Measurements from ENCODE around the gene SYT17. TPM values are rescaled to one million over a fixed set of nuclear protein-coding genes. Genes with fewer than 3 reads are reported as not detected.

SYT17 gene
- total and polyA plus RNA-seq, 2 experiments from 2014 or later, result not detected

- no peak overlapping the region for H2AFZ ChIP-seq
- in situ Hi-C loops (cut with MboI), result no loop called here
Observed at GRCh38 chr16:19265380-19265930, 97.4 kb downstream of the SYT17 start.

GRCh38 chr16:19266774-19267173, 98.7 kb downstream of the SYT17 start:
- Histone ChIP-seq H3K9me3 (ENCODE audit: low read depth) (no peaks in the 10 kb centered on the region), H3K9me2 (ENCODE audit: insufficient read depth) (no peaks in the 10 kb centered on the region), H4K20me1 (ENCODE audit: insufficient read depth) (no peaks in the 10 kb centered on the region), H3K9ac (no peak overlapping the region), H3K27me3 (replicated peaks; ENCODE audit: insufficient read depth) (no peaks in the 10 kb centered on the region), H3K4me3 (no peak overlapping the region), H2AFZ (no peak overlapping the region), H3K79me2 (ENCODE audit: insufficient read depth) (no peaks in the 10 kb centered on the region), H3K4me2 (ENCODE audit: unreplicated experiment) (no peak overlapping the region), H3K27ac (no peak overlapping the region), H3K4me1 (ENCODE audit: insufficient read depth) (no peaks in the 10 kb centered on the region), H3K36me3 (ENCODE audit: low read depth) (no peaks in the 10 kb centered on the region), H3F3A (ENCODE audit: insufficient read depth) (no peaks in the 10 kb centered on the region)
- in situ Hi-C loops (cut with MboI), result no loop called here
- WGBS, 2 experiments (ENCODE audit: low coverage in 1 of 2, low lambda C conversion rate in 2 of 2, missing lambda C conversion rate in 2 of 2), result 48 to 53% methylated on average over 11 of the region's 11 CpGs
- TF ChIP-seq EZH2 (IDR thresholded peaks at IDR 0.05; ENCODE audit: insufficient read depth, poor library complexity, severe bottlenecking) (no peak), EZH2phosphoT487 (IDR thresholded peaks at IDR 0.05; ENCODE audit: insufficient read depth, low read depth) (no peak)
- DNase-seq, result no peak

More at GRCh38 chr16:19265380-19265930, 97.4 kb downstream of the SYT17 start:
- Histone ChIP-seq H3K9me3 (ENCODE audit: low read depth) (no peaks in the 10 kb centered on the region), H3K79me2 (ENCODE audit: insufficient read depth) (no peaks in the 10 kb centered on the region), H3K9ac (no peak overlapping the region), H3K36me3 (ENCODE audit: low read depth) (no peaks in the 10 kb centered on the region), H4K20me1 (ENCODE audit: insufficient read depth) (no peaks in the 10 kb centered on the region), H3K27ac (no peak overlapping the region), H3F3A (ENCODE audit: insufficient read depth) (no peaks in the 10 kb centered on the region), H3K4me3 (no peak overlapping the region), H3K4me2 (ENCODE audit: unreplicated experiment) (no peak overlapping the region), H3K4me1 (ENCODE audit: insufficient read depth) (no peaks in the 10 kb centered on the region), H3K27me3 (replicated peaks; ENCODE audit: insufficient read depth) (no peaks in the 10 kb centered on the region), H3K9me2 (ENCODE audit: insufficient read depth) (no peaks in the 10 kb centered on the region)
- 36 to 40% methylated on average over 9 of the region's 9 CpGs for WGBS, 2 experiments (ENCODE audit: low coverage in 1 of 2, low lambda C conversion rate in 2 of 2, missing lambda C conversion rate in 2 of 2)
- DNase-seq, result no peak
- no peak for TF ChIP-seq EZH2 (IDR thresholded peaks at IDR 0.05; ENCODE audit: insufficient read depth, poor library complexity, severe bottlenecking)
- TF ChIP-seq EZH2phosphoT487 (IDR thresholded peaks at IDR 0.05; ENCODE audit: insufficient read depth, low read depth), result no peak

- H3K79me2 ChIP-seq (ENCODE audit: insufficient read depth), result no peaks in the 10 kb centered on the region
- H3K27ac ChIP-seq, result no peak overlapping the region
- no peaks in the 10 kb centered on the region for H3K4me1 ChIP-seq (ENCODE audit: insufficient read depth)
- no peaks in the 10 kb centered on the region for H3K9me2 ChIP-seq (ENCODE audit: insufficient read depth)
- no peak for DNase-seq
- no peak overlapping the region for H2AFZ ChIP-seq
- no peak overlapping the region for H3K9ac ChIP-seq
- H4K20me1 ChIP-seq (ENCODE audit: insufficient read depth), result no peaks in the 10 kb centered on the region
- no peak overlapping the region for H3K4me3 ChIP-seq
- H3K27me3 ChIP-seq (replicated peaks; ENCODE audit: insufficient read depth), result no peaks in the 10 kb centered on the region
- 11 to 17% methylated on average over 2 of the region's 2 CpGs for WGBS, 2 experiments (ENCODE audit: low coverage in 1 of 2, low lambda C conversion rate in 2 of 2, missing lambda C conversion rate in 2 of 2)
- no peaks in the 10 kb centered on the region for H3K36me3 ChIP-seq (ENCODE audit: low read depth)
- in situ Hi-C loops (cut with MboI), result no loop called here
- no peaks in the 10 kb centered on the region for H3F3A ChIP-seq (ENCODE audit: insufficient read depth)
- H3K9me3 ChIP-seq (ENCODE audit: low read depth), result no peaks in the 10 kb centered on the region
- H3K4me2 ChIP-seq (ENCODE audit: unreplicated experiment), result no peak overlapping the region
- no peak for TF ChIP-seq EZH2phosphoT487 (IDR thresholded peaks at IDR 0.05; ENCODE audit: insufficient read depth, low read depth)
- no peak for TF ChIP-seq EZH2 (IDR thresholded peaks at IDR 0.05; ENCODE audit: insufficient read depth, poor library complexity, severe bottlenecking)
Observed at GRCh38 chr16:19269098-19269497, 101.1 kb downstream of the SYT17 start.

- no peaks in the 10 kb centered on the region for H3K4me1 ChIP-seq (ENCODE audit: insufficient read depth)
- no peaks in the 10 kb centered on the region for H3F3A ChIP-seq (ENCODE audit: insufficient read depth)
- H3K27ac ChIP-seq, result no peak overlapping the region
- H3K79me2 ChIP-seq (ENCODE audit: insufficient read depth), result no peaks in the 10 kb centered on the region
- H3K4me2 ChIP-seq (ENCODE audit: unreplicated experiment), result no peak overlapping the region
- no peak for DNase-seq
- 22 to 24% methylated on average over 1 of the region's 1 CpG for WGBS, 2 experiments (ENCODE audit: low coverage in 1 of 2, low lambda C conversion rate in 2 of 2, missing lambda C conversion rate in 2 of 2)
- in situ Hi-C loops (cut with MboI), result no loop called here
- no peak for TF ChIP-seq EZH2 (IDR thresholded peaks at IDR 0.05; ENCODE audit: insufficient read depth, poor library complexity, severe bottlenecking)
- TF ChIP-seq EZH2phosphoT487 (IDR thresholded peaks at IDR 0.05; ENCODE audit: insufficient read depth, low read depth), result no peak
- H3K27me3 ChIP-seq (replicated peaks; ENCODE audit: insufficient read depth), result no peaks in the 10 kb centered on the region
- H3K9ac ChIP-seq, result no peak overlapping the region
- no peaks in the 10 kb centered on the region for H3K36me3 ChIP-seq (ENCODE audit: low read depth)
- H3K9me3 ChIP-seq (ENCODE audit: low read depth), result no peaks in the 10 kb centered on the region
- H2AFZ ChIP-seq, result no peak overlapping the region
- no peaks in the 10 kb centered on the region for H3K9me2 ChIP-seq (ENCODE audit: insufficient read depth)
- H4K20me1 ChIP-seq (ENCODE audit: insufficient read depth), result no peaks in the 10 kb centered on the region
- no peak overlapping the region for H3K4me3 ChIP-seq
Observed at GRCh38 chr16:19274165-19274797, 106.2 kb downstream of the SYT17 start.
